22Rv1 (cell line): ENCODE results near the gene MMS19.

Experiments used
- H3K27ac ChIP-seq: fragments of 450-650 bp; 2 replicates; pipeline ENCODE4 v1.5.1; 2017
- ZFX ChIP-seq: fragments of 450-650 bp; IDR thresholded peaks from 2 replicates; pipeline ENCODE4 v1.6.1; 2017; ENCODE audit warnings: antibody characterized with exemption, borderline replicate concordance
- TF ChIP-seq, protein P1 (sequence below): fragments of 450-650 bp; IDR thresholded peaks from 2 replicates; pipeline ENCODE4 v1.5.1; 2017; ENCODE audit warnings: mild to moderate bottlenecking

The MMS19 gene

DNA sequence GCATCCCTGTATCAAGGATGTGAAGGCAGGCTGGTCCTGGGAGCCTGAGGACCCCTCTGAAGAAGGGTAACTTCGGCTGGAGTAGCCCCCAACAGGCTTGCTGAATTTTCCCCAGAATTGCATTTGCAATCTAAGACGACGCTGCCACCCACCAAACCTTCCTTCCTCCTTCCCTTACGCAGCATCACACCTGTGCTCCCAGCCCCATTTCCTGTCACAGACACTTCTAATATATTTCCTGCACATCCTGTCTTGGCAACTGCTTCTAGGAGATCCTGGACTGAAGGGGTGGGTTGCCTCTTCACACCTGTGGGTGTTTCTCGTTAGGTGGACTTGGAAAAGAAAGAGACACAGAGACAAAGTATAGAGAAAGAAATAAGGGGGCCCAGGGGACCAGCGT, 81.7 kb downstream of the MMS19 start:
- H3K27ac ChIP-seq, result no peak overlapping the region
- TF ChIP-seq, protein P1, sequence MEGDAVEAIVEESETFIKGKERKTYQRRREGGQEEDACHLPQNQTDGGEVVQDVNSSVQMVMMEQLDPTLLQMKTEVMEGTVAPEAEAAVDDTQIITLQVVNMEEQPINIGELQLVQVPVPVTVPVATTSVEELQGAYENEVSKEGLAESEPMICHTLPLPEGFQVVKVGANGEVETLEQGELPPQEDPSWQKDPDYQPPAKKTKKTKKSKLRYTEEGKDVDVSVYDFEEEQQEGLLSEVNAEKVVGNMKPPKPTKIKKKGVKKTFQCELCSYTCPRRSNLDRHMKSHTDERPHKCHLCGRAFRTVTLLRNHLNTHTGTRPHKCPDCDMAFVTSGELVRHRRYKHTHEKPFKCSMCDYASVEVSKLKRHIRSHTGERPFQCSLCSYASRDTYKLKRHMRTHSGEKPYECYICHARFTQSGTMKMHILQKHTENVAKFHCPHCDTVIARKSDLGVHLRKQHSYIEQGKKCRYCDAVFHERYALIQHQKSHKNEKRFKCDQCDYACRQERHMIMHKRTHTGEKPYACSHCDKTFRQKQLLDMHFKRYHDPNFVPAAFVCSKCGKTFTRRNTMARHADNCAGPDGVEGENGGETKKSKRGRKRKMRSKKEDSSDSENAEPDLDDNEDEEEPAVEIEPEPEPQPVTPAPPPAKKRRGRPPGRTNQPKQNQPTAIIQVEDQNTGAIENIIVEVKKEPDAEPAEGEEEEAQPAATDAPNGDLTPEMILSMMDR, result no peak
- no peak for TF ChIP-seq ZFX

DNA sequence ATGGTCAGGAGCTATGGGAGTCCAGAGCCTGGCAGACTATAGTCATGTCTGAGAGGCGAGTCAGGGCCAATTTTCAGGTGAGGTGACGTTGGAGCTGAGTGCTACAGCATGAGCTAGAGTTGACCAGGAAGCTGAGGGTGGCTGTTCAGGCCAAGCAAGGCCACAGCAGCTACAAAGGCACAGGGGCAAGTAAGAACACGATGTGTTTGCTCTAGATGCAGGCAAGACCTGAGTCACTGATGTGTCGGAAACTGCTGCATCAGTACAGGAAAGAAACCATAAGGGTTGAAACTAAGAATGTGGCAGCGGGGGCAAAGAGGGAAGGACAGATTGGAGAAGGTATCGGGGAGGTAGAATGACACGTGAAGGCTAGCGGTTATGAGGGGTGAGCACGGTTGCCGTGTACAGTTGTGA, 85.3 kb downstream of the MMS19 start:
- TF ChIP-seq, protein P1, result no peak
- TF ChIP-seq ZFX, result no peak
- H3K27ac ChIP-seq, result no peak overlapping the region

DNA sequence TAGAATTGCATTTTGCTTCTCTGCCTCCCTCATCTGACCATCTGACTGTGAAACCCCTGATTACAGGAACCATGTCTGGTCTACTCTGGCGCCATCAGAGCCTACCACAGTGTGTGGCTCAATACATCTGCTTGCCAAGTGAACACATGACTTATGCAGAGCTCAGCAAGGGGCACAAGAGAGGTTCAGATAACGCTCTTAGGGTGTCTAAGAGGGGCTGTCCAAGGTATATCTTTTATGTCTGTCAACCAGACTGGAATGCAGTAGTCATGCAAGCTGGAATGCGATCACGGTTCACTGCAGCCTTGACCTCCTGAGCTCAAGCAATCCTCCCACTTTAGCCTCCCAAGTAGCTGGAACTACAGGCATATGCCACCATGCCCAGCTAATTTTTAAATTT, 86.8 kb downstream of the MMS19 start:
- TF ChIP-seq, protein P1, result no peak
- no peak for TF ChIP-seq ZFX
- H3K27ac ChIP-seq, result no peak overlapping the region

DNA sequence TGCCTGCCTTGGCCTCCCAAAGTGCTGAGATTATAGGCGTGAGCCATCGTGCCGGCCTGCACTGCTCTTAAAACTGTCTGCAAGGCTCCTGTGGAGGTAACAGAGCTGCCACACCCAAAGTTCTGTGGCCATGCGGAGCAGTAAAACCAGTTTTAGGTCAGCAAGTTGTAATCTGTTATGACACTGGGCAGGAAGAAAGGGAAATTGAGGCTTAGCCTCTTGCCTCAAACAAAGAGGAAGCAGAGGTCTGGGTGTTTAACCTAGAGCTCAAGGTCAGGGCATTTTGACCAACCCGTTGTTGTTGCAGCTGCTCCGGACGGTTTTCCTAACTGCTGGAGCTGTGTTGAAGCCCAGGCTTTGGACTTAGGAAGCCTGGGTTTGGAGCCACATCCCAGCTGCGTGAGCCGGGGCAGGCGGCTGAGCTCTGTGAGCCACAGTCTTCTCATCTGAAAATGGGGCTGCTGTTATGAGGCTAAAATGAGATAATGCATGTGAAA, 89.7 kb downstream of the MMS19 start:
- H3K27ac ChIP-seq, result no peak overlapping the region
- no peak for TF ChIP-seq ZFX
- TF ChIP-seq, protein P1, result no peak
